Activated CD4-positive, alpha-beta T cell treated with anti-CD3 and anti-CD28 coated beads, Interleukin-2, amount 50 U/mL, for 24 hours (primary cell): ENCODE results near the gene CSF1.
"Not testable (repeated sequence)": the region's sequence is repeated elsewhere in the genome, so short reads cannot be mapped to it uniquely, and the experiment has no call there.

ENCODE experiments used
- DNase-seq, 2 donors: peaks; one replicate each; pipeline ENCODE4 v3.0.0-alpha.2; 2020; ENCODE audit warnings: low read depth in 1 of 2, low spot score in 1 of 2

The CSF1 gene, protein sequence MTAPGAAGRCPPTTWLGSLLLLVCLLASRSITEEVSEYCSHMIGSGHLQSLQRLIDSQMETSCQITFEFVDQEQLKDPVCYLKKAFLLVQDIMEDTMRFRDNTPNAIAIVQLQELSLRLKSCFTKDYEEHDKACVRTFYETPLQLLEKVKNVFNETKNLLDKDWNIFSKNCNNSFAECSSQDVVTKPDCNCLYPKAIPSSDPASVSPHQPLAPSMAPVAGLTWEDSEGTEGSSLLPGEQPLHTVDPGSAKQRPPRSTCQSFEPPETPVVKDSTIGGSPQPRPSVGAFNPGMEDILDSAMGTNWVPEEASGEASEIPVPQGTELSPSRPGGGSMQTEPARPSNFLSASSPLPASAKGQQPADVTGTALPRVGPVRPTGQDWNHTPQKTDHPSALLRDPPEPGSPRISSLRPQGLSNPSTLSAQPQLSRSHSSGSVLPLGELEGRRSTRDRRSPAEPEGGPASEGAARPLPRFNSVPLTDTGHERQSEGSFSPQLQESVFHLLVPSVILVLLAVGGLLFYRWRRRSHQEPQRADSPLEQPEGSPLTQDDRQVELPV

DNA sequence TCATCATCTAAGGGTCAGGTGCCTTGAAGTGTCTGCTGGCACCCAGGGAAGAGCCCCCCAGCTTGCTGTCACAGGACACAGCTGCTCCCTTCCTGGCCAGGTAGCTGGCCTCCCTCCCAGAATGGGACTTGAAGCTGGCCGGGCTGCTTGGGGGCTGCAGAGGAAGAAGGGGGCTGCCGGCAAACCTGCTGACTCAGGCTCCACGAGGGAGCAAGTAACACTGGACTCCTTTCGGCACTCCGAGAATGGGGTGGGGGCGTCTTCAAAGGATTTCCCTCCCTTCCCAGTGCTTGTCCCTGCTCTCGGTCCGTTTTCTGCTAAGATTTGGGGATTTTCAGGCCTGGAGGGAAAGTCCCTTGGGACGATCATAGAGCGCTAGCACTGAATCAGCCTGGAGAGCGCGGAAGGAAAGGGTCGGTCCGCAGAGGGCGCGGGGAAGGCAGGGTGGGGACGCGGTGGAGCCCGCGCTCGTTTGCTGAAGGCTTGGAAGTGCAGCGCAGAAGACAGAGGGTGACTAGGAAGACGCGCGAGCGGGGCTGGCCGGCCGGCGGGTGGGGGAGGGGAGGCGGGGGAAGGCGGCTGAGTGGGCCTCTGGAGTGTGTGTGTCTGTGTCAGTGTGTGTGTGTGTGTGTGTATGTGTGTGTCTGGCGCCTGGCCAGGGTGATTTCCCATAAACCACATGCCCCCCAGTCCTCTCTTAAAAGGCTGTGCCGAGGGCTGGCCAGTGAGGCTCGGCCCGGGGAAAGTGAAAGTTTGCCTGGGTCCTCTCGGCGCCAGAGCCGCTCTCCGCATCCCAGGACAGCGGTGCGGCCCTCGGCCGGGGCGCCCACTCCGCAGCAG is at the start of gene CSF1:
CSF1 (plus strand) TSS at position 727 of the 840 bp plus-strand sequence. CDS start 175 bp downstream, outside the sequence.
- peak; percentile 46 to 61 for DNase-seq

DNA sequence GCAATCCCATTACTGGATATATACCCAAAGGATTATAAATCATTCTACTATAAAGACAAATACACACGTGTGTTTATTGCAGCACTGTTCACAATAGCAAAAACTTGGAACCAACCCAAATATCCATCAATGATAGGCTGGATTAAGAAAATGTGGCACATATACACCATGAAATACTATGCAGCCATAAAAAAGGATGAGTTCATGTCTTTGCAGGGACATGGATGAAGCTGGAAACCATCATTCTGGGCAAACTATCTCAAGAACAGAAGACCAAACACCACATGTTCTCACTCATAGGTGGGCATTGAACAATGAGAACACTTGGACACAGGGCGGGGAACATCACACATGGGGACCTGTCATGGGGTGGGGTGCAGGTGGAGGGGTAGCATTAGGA is 49.0 kb upstream of the CSF1 start:
- DNase-seq, result not testable (repeated sequence)

DNA sequence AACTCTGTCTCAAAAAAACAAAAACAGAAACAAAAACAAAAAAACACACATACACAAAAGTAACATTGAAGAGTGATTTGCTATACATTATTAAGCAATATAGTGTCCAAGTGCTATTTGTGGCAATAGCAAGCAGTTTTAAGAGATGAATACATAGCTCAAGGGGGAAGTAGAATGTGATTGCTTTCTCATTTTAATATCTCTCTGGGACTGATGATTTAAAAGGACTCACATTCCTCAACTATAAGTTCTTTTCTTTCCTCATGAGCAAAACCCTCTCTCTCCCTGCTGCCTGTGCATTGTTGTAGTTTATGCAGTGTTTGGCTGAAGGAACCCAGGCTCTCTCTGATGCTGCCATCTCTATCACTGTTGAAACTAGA is 47.0 kb upstream of the CSF1 start:
- no peak for DNase-seq

DNA sequence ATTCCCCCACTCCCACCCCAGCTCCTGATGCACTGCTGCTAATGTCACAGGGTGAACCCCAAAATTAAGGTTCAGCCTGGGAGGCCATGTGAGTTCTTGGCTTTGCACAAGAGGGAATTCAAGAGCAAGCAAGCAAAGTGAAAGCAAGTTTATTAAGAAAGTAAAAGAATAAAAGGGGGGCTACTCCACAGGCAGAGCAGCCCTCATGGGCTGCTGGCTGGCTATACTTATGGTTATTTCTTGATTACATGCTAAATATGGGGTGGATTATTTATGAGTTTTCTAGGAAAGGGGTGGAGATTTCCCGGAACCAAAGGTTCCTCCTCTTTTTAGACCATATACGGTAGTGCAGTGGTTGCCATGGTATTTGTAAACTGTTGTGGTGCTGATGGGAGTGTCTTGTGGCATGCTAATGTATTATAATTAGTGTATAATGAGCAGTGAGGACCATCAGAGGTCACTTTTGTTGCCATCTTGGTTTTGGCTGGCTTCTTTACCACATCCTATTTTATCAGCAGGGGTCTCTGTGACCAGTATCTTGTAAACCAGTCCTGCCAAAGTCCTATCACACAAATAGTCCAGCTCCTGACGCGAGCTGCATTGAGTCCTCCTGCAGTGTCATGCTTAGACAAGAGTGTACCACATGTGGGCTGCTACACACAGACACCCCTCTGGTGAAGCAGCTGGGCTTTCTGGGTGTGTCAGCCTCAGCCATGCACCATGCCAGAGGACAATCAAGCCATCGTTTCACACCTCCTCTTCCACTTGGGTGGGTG is 46.4 kb upstream of the CSF1 start:
- DNase-seq, result no peak

DNA sequence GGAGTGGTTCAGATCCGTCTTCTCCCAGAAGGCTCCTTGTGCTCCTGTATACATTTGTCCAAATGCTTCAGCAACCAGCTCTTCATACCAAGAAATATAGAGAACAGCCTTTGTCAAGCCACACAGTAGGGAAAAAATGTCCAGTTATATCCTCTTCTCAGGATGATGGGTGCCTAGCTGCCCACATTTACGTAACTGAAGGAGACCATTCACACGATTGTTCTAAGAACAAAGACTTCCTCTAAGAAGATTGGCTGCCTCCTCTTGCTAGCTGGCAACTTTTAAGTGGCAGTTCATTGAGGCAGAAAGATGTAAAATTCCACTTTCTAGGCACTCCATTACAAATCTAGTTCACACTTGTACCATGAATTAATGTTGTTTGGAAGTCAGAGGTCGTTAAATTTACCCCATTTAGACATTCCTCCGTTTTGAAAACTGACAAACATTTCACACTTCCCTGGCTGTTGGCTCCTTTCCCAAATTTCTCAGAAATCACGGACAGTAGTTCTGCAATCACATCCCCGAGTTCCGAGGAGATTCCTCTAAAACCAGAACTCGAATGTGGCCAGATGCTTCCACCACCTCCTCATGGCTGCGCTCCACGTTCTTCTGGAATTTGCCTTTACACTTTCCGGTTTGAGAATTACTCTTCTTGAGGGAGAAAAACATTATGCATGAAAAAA is 45.6 kb upstream of the CSF1 start:
- DNase-seq, result no peak

DNA sequence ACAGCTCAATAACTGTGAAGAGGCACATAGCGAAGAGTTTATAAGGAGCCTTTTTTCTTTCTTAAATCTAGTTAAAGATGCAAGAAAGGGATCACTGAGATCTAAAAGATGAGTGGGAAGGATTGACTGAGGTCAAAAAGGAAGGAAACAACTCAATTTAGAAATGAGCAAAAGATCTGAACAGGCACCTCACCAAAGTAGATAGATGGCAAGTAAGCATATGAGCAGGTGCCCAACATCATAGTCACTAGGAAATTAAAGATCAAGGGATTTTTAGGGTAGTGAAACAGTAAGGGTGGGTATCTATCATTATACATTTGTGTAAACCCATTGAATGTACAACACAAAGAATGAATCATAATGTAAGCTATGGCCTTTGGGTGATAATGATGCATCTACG is 44.6 kb upstream of the CSF1 start:
- DNase-seq, result no peak

DNA sequence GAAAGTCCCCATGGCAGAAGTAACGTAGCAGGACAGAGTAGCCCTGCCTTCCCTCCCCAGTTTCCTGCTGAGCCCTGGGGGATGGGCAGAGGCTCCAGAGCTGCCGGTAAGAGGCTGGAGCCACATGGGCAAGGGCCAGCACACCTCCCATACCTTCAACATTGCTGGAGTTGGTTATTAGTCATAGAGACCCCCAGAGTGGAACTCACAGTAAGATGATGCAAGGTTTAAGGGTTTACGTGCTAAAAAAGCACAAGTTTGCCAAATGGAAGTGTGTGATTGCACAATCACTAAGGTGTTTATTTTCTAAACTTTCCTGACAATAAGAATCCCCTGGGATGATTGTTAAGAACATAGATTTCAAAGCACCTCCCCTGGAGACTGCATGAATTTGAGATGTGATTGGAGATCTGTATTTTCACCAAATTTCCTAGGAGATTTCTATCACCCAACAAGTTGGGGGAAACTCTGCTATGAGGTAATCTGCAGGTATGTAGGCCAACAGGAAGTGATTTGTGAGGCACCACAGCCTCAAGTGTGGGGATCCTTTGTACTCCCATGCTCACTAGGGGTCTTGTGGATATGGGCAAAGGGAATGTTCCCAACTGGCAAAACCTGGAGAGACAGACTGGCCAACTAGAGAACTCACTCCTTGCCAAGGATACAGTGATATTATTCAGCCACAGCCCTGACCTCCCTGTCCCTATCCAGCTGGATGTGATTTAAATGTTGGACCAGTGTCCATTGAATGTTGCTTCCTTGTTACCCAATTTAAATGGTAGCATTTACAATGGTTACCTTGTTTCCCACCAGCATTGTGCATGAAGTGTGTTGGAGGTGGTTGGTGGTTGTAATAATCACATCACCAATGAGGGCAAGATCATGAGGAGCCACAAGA is 37.1 kb upstream of the CSF1 start:
- DNase-seq, result no peak

DNA sequence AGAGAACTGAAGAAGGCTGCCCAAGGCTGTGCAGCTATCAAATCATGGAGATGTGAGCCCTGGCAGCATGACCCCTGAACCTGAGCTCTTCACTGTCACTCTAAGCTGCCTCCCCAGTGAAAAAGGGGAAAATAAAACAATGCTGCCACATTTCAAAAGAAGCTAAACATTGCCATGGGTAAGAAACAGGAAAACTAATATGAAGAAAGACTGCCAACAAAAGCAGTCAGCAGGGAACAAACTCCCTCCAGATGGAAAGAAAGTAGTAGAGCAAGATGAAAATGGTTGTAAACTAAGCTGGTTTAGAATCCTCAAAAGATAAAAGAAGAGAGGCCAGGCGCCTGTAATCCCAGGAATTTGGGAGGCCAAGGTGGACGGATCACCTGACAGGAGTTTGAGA is 36.2 kb upstream of the CSF1 start:
- no peak for DNase-seq

DNA sequence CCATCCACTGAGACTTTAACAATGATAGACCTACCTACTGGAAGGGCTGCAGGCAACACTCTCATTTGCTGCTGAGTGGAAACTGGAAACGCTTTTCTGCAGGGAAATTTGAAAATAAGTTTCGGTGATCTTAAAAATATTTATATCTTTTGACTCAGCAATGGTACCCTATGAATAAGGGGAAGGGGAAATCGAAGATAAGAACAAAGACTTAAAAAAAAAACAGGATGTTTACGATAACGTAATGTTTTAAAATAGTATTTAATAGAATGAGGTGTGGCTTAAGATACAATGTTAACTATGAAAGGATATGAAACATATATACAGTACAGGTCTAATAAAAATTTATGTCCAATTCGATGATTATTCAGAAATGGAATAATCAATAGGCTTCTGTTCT is 34.8 kb upstream of the CSF1 start:
- no peak for DNase-seq

DNA sequence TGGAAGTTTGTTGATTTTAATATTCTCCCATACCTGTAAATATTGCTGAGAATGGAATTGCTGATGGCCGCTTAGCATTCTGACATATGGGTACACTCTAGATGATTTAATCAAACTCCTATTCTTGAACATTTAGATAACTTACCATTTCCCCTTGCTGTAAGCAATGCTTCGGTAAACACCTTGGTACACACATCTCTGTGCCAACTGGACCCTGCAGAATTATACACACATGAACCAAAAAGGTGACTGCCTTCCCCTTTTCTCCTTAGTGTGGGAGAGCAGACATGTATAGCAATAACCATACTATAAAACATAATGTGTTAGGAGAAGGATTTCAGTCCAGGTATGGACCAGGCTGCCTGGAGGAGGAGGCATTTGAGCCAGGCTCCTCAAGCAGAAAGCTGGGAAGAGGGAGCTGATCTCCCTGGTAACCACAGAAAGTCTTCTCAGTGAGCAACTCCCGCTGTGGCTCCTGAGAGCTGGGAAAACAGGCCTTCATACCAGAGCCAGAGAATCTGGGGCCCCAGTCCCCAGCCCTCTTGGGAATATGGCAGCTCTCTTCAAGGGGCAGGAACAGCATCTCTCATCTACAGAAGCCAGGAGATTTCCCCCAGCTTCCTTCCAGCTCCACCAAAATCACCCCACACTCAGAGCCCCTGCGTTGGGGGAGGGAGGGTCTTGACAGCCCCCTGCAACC is 33.9 kb upstream of the CSF1 start:
- no peak for DNase-seq

DNA sequence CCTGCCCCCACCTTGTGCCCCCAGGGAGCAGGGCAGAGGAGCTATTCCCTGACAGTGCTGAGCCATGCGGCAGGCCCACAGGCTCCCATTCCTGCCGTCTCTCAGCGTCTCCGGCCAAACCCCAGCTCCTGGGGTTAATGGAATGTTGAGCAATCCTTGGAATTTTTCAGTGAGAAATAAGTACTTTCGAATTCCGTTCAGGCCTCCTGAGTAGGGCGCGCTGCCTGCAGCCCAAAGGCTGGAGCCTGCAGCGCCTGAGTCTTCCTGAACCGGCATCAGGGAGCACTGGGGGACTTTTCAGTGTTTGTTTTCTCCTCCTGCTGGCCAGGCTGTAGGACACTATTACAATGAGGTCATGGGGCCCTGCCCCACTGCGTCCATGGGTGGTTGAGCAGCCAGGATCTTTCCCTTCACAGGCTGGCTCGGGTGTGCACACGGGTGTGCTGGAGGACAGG is 33.3 kb upstream of the CSF1 start:
- no peak for DNase-seq

DNA sequence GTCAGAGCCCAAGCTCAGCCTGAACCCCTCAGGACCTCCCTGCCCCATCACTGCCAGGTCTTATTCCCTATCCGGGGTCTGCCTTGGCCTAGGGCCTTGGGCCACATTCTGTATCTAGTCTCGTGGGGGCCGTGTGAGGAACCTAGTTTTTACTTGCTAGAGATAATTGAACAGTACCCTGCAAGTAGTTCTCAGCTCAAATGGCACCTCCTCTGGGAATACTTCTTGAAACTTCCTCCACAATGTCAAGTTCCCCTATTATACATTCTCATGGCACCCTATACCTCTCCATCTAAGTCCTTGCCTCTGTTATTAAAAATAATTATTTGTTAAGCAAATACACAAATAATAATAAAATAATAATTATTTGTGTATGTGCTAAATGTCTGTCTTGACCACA is 32.9 kb upstream of the CSF1 start:
- no peak for DNase-seq

DNA sequence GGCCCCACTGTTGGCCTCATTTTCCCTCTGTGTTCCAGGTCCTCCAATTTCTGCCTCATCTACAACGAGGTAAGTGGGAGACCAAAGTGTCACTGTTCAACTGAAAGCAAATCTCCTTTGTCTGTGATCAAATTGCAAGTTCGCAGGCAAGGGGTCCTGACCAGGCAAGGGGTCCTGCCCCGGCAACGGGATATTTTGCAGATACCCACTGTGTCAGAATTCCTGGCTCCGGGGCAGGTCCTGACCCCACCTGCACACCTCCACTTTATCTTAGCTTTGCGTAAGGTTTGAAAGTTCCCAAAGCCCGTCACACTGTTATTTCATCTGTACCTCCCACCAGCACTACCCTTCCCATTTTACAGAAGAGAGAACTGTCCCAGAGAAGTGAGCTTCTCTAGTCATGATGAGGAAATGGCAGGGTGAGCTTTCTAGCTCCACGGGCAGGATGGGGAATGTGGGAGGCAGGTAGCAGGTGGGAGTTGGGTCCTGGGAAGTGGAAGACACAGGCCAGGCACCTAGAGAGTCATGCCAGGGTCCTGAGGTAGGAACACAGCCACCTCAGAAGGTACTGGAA is 32.0 kb upstream of the CSF1 start:
- no peak for DNase-seq

DNA sequence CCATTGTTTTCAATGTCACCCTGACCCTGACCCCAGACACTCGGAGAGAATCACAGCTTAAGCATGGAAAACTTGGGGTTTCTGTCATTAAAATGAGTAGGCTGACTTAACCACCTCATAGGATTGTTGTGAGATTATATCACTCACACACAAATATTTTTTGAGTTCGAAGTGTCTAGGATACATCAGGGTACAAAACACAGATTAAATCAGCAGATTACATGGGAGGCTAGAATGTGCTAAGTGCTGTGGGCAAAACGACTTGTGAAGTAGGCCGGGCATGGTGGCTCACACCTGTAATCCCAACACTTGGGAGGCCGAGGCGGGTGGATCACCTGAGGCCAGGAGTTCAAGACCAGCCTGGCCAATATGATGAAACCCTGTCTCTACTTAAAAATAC is 31.3 kb upstream of the CSF1 start:
- DNase-seq, result not testable (repeated sequence)

DNA sequence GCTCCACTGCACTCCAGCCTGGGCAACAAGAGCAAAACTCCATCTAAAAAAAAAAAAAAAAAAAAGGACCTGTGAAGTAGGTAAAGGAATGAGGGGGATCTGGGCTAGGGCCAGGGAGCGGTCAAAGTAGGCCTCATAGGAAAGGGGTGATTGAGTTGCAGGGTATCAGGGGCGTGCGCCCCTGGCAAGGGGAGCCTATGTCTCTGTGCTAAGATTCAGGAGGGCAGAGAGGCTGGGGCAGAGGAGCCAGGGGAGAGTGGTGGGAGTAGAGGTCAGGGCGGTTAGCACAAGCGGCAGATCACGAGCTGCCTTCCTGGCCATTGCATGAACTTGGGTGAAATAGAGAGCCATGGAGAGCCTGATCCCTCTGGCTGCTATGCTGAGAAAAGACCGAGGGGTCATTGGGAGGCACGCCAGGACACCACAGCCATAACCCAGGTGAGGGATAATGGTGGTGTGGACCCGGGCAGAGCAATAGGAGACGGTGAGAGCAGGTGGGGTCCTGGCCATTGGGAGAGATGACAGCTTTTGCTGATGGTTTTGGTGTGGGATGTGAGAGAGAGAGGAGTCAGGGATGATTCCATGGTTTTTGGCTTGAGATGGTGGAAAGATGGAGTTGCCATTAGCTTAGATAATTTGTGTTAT is 30.6 kb upstream of the CSF1 start:
- no peak for DNase-seq

DNA sequence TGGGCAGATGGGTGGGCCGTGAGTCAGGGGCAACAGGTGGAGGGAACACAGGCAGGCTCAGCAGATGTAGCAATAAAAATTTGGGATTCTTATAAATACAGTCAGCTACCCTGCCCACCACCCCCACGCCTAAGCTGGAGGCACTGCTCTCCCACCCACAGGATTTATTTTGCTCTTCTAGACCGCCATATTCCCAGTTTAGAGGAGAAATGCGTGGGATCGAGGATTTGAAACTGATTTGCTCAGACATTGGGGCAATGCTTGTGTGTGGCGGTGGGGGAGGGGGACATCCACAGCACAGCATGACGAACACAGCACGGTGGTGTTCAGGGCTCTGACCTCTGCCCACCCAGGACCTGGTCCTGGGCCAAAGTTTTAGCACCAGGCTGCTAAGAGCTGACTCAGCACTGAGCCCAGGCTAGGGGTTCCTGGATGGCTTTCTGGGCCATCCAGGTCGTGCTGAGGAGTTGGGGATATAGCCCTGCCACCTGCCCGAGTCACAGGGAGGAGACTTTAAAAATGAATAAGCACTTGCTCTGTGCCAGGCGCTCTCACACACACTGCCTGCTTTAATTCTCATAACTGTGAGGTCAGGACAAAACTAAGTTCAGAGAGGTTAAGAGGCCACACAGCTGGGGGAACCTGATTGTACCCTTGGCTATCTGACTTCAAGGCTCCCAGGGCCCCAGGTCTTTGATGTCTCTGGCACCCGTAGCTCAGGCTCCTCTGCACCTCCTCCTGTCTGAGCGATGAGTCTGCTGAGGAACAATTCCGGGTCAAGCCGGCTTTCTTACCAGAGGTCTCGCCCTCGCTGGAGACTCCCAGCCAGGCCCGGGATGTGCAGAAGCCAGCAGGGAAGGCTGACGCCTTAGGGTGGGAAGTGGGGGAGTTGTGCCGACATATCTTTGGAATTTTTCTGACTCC is 29.4 kb upstream of the CSF1 start:
- no peak for DNase-seq

DNA sequence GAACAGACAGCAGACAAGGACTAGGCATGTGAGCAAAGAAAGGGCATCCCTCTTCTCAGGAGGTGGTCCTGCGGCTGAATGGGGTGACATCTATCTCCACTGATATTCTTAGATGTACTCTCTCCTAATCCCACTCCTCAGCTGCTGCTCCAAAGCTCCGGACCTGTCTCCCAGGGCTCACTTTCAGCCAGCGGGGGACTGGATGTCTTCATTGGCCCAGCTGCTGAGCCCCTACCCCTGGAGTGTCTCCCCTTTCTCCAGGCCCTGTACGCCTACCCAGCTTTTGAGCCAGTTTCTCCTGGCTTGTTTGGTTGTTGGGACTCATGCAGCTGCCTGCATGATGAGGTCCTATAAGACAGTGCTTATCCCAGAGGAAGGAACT is 28.8 kb upstream of the CSF1 start:
- no peak for DNase-seq
